ENCODE data around the gene STX18.

DNA sequence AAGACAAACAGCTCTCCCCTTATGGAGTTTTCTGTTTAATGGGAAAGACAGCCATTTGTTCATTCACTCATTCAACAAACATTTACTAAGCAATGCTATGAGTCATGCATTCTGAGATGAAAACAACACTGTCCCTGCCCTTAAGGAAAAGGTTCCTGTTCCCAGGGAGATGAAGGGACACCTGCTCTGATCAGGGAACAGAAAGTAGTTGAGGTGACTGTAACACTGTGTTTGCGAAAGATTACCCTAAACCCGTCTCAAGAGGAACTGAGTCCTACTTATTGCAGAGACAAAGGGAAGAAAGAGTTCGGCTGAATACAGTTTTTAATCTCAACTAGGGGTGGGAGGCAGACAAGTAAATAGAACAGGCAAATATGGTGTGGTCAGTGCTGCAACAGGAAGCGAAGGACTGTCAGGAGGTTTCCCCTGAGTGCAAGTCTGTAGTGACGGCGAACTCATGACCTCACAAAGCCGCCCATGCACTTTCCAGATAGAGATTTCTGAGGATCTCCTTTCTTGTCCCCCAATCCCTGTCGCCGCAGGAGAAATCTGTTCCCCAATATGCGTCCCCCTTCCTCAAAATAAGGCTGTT is 712 bp downstream of the STX18 start:
- TF ChIP-seq, protein P1, sequence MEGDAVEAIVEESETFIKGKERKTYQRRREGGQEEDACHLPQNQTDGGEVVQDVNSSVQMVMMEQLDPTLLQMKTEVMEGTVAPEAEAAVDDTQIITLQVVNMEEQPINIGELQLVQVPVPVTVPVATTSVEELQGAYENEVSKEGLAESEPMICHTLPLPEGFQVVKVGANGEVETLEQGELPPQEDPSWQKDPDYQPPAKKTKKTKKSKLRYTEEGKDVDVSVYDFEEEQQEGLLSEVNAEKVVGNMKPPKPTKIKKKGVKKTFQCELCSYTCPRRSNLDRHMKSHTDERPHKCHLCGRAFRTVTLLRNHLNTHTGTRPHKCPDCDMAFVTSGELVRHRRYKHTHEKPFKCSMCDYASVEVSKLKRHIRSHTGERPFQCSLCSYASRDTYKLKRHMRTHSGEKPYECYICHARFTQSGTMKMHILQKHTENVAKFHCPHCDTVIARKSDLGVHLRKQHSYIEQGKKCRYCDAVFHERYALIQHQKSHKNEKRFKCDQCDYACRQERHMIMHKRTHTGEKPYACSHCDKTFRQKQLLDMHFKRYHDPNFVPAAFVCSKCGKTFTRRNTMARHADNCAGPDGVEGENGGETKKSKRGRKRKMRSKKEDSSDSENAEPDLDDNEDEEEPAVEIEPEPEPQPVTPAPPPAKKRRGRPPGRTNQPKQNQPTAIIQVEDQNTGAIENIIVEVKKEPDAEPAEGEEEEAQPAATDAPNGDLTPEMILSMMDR (IDR thresholded peaks at IDR 0.05; ENCODE audit: low read length): no peak
- no peak for TF ChIP-seq EZH2 (optimal IDR thresholded peaks at IDR 0.05; ENCODE audit: low read depth, low read length)
- no peak for TF ChIP-seq EZH2phosphoT487 (IDR thresholded peaks at IDR 0.05; ENCODE audit: low read length)
